A549 (cell line): ENCODE measurements around the gene PTHLH. TPM values are rescaled to one million over a fixed set of nuclear protein-coding genes. Genes with fewer than 3 reads are reported as not detected.

ENCODE experiments used
- ATAC-seq, 2 experiments: fragments of 200-7000 bp in 1 of 2; fragments of >200 bp in 1 of 2; cut with Nextera tagmentation in 1 of 2; cut with Tn5 transposase in 1 of 2; 3 replicates each; pipeline versions ENCODE4 v1.8.0 to v1.9.1; 2018 to 2020; ENCODE audit warnings: mild to moderate bottlenecking in 1 of 2, moderate library complexity in 1 of 2
- CTCF ChIA-PET: fragments of 300-600 bp; sonication (Branson Sonifier 250); formaldehyde crosslinking; extraction: SDS; loops from one replicate; lab custom pipeline; 2021; ENCODE audit warnings: antibody characterized with exemption, inconsistent platforms; lab: Yijun Ruan, JAX
- POLR2A ChIA-PET: fragments of 350-600 bp; formaldehyde crosslinking; extraction: SDS; loops from one replicate; lab custom pipeline; 2021; ENCODE audit warnings: antibody characterized with exemption, inconsistent platforms; lab: Yijun Ruan, JAX
- DNase-seq, 2 experiments: peaks; one replicate each; pipeline versions ENCODE4 v3.0.0 to v3.0.0-alpha.2; 2011 to 2016; ENCODE audit warnings: low read depth in 1 of 2, low spot score in 1 of 2
- FAIRE-seq: peaks from 2 replicates; lab custom pipeline; 2011; peaks lifted over from hg19 to GRCh38; lab: Jason Lieb, UNC
- H3K27ac ChIP-seq, 2 experiments: fragments of >200 bp; sonication (Bioruptor Twin); formaldehyde crosslinking; 3 replicates each; pipeline ENCODE4 v1.5.1; 2016 to 2017
- H3K4me1 ChIP-seq: fragments of >200 bp; sonication (Bioruptor Twin); formaldehyde crosslinking; 3 replicates; pipeline ENCODE4 v1.6.1; 2016
- H3K4me2 ChIP-seq: fragments of >200 bp; sonication (Bioruptor Twin); formaldehyde crosslinking; 3 replicates; pipeline ENCODE4 v1.6.1; 2016
- H3K4me3 ChIP-seq: fragments of >200 bp; sonication (Bioruptor Twin); formaldehyde crosslinking; 3 replicates; pipeline ENCODE4 v1.5.1; 2016
- H3K9me3 ChIP-seq: fragments of >200 bp; sonication (Bioruptor Twin); formaldehyde crosslinking; 3 replicates; pipeline ENCODE4 v1.6.1; 2016
- BHLHE40 ChIP-seq: IDR thresholded peaks from 2 replicates; pipeline ENCODE4 v1.6.1; 2012; ENCODE audit warnings: low read depth, low read length, inconsistent platforms
- CBX2 ChIP-seq: fragments of 200-600 bp; sonication (generic); IDR thresholded peaks from 2 replicates; pipeline ENCODE4 v1.6.1; 2016; ENCODE audit warnings: low read depth, mild to moderate bottlenecking, borderline replicate concordance
- CBX8 ChIP-seq: fragments of 200-600 bp; sonication (generic); IDR thresholded peaks from 2 replicates; pipeline ENCODE4 v1.6.1; 2016
- FOSB ChIP-seq: fragments of 250-450 bp; sonication (Bioruptor Pico); IDR thresholded peaks from 2 replicates; pipeline ENCODE4 v1.5.0; 2020; ENCODE audit warnings: mild to moderate bottlenecking, moderate library complexity
- FOXS1 ChIP-seq: fragments of 250-450 bp; sonication (Bioruptor Pico); IDR thresholded peaks from 2 replicates; pipeline ENCODE4 v1.5.0; 2020; ENCODE audit warnings: mild to moderate bottlenecking, moderate library complexity
- GATA3 ChIP-seq: IDR thresholded peaks from 2 replicates; pipeline ENCODE4 v1.6.1; 2012; ENCODE audit warnings: borderline replicate concordance
- HDAC2 ChIP-seq: fragments of 200-600 bp; sonication (generic); IDR thresholded peaks from 2 replicates; pipeline ENCODE4 v1.6.1; 2016
- HEYL ChIP-seq: fragments of 250-450 bp; sonication (Bioruptor Pico); IDR thresholded peaks from 2 replicates; pipeline ENCODE4 v1.8.0; 2021; ENCODE audit warnings: mild to moderate bottlenecking, moderate library complexity
- HOXB13 ChIP-seq: fragments of 250-450 bp; sonication (Bioruptor Pico); IDR thresholded peaks from 2 replicates; pipeline ENCODE4 v1.5.0; 2020; ENCODE audit warnings: low read depth, mild to moderate bottlenecking, moderate library complexity
- KDM1A ChIP-seq: fragments of 200-600 bp; sonication (generic); IDR thresholded peaks from 2 replicates; pipeline ENCODE4 v1.6.1; 2016; ENCODE audit warnings: low read depth, mild to moderate bottlenecking
- MAZ ChIP-seq: fragments of 150-350 bp; IDR thresholded peaks from 2 replicates; pipeline ENCODE4 v1.6.1; 2014; ENCODE audit warnings: antibody characterized with exemption, low read depth, low read length, borderline replicate concordance
- POLR2A ChIP-seq: IDR thresholded peaks from 2 replicates; pipeline ENCODE4 v1.6.1; 2012; ENCODE audit warnings: mild to moderate bottlenecking, low read length
- RARB ChIP-seq: fragments of 250-450 bp; sonication (Bioruptor Pico); IDR thresholded peaks from 2 replicates; pipeline ENCODE4 v1.8.0; 2021; ENCODE audit warnings: mild to moderate bottlenecking, moderate library complexity
- RCOR1 ChIP-seq: fragments of 150-350 bp; IDR thresholded peaks from 2 replicates; pipeline ENCODE4 v1.6.1; 2014; ENCODE audit warnings: antibody characterized with exemption, low read length, low read depth
- REST ChIP-seq: fragments of 200-600 bp; sonication (generic); IDR thresholded peaks from 2 replicates; pipeline ENCODE4 v1.6.1; 2016; ENCODE audit warnings: antibody characterized with exemption, mild to moderate bottlenecking, moderate library complexity
- RNF2 ChIP-seq: fragments of 200-600 bp; sonication (generic); IDR thresholded peaks from 2 replicates; pipeline ENCODE4 v1.6.1; 2016; ENCODE audit warnings: low read depth, mild to moderate bottlenecking, antibody characterized with exemption, moderate library complexity, borderline replicate concordance
- SMC3 ChIP-seq: fragments of >200 bp; sonication (Bioruptor Twin); formaldehyde crosslinking; IDR thresholded peaks from 3 replicates; pipeline ENCODE4 v1.6.1; 2018; ENCODE audit warnings: inconsistent platforms
- USF2 ChIP-seq: fragments of 450-650 bp; IDR thresholded peaks from 2 replicates; pipeline ENCODE4 v1.6.1; 2014; ENCODE audit warnings: antibody characterized with exemption
- ZC3H11A ChIP-seq: fragments of 450-650 bp; IDR thresholded peaks from 2 replicates; pipeline ENCODE4 v1.6.1; 2014; ENCODE audit warnings: antibody characterized with exemption, mild to moderate bottlenecking
- ZSCAN20 ChIP-seq: fragments of 250-450 bp; sonication (Bioruptor Pico); IDR thresholded peaks from 2 replicates; pipeline ENCODE4 v1.8.0; 2022; ENCODE audit warnings: mild to moderate bottlenecking, moderate library complexity
- WGBS: methylation state at CpG from one replicate; pipeline ENCODE4 v1.1.6; 2017; ENCODE audit errors: missing lambda C conversion rate; 5-methylcytosine and 5-hydroxymethylcytosine counted together
- polyA plus RNA-seq, 4 experiments: library from polyadenylated mRNA; depleted of rRNA in 3 of 4; stranded (reverse); fragments of >200 nt; fragmentation: RNase III in 1 of 4; extraction: RNeasy Plus Mini Kit Qiagen cat#74134 plus additional on column Dnase treatment in 1 of 4; gene quantifications; 2 replicates in 3 of 4; 3 replicates in 1 of 4; pipeline ENCODE4 v1.2.3, GENCODE V29; 2011 to 2017
- TF ChIP-seq, protein P1 (sequence below): fragments of 250-450 bp; sonication (Bioruptor Pico); IDR thresholded peaks from 2 replicates; pipeline ENCODE4 v1.5.0; 2021; ENCODE audit warnings: mild to moderate bottlenecking, moderate library complexity, borderline replicate concordance
- TF ChIP-seq, protein P2 (sequence below): IDR thresholded peaks from 2 replicates; pipeline ENCODE4 v1.6.1; 2012

Gene PTHLH
- polyA plus RNA-seq, 2 of the 4 experiments (the other 2 are of a cell fraction), result 10.9 to 27.9 TPM

DNA sequence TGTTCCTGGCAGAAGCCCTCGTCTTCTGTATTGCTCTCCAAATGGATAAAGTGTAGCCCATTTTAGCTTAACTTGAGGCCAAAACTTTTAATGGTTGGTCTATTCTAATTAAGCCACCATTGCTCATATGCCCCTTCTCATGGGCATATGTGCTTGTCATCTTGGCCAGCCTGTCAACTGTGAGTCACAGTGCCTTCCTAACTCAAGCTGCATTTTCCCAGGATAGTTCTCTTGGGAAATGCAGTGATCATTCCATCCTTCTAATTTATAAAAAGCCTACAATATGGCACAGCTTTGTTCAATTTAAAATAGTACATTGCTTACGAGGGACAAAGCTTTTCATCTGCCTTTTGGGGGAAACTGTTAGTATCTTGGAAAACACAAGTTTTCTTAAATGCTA lies 6.6 kb downstream of the PTHLH start:
- H3K27ac ChIP-seq, result peak overlapping the region; percentile 49 to 66; a peak in 5 of 6 replicates
- no peaks in the 10 kb centered on the region for H3K9me3 ChIP-seq
- no peak overlapping the region; the same call in 2 of the 3 replicates for H3K4me3 ChIP-seq
- peaks cover 56% of the 10 kb centered on the region for H3K4me1 ChIP-seq
- ChIA-PET CTCF (interaction anchor here (0.9 to 1.8 kb wide), 2 partner anchors 22 to 26 kb away, joined by 3 to 5 read pairs; no protein-coding TSS in a partner anchor), POLR2A (interaction anchor here (1.4 kb wide), 1 partner anchor 225 kb away, joined by 7 read pairs; the partner anchor contains the start of gene CCDC91)
- peak overlapping the region; percentile 94 for H3K4me2 ChIP-seq
- ATAC-seq, result no peak
- TF ChIP-seq RNF2, result no peak
- no peak for TF ChIP-seq FOXS1 (CRISPR knock-in tag)
- TF ChIP-seq CBX2, result no peak
- TF ChIP-seq ZSCAN20 (CRISPR knock-in tag), result no peak
- no peak for TF ChIP-seq RARB (CRISPR knock-in tag)
- TF ChIP-seq SMC3, result no peak
- no peak for TF ChIP-seq HDAC2
- no peak for TF ChIP-seq REST
- no peak for TF ChIP-seq MAZ
- no peak for TF ChIP-seq KDM1A
- no peak for TF ChIP-seq HEYL (CRISPR knock-in tag)
- WGBS, result 73% methylated on average over 2 of the region's 2 CpGs
- peak; percentile 13 for FAIRE-seq
- DNase-seq, result no peak

GRCh38 chr12:27965411-27965810 lies 7.1 kb downstream of the PTHLH start:
- TF ChIP-seq FOSB (no peak), ZC3H11A (no peak), BHLHE40 (no peak)
- TF ChIP-seq, protein P1, sequence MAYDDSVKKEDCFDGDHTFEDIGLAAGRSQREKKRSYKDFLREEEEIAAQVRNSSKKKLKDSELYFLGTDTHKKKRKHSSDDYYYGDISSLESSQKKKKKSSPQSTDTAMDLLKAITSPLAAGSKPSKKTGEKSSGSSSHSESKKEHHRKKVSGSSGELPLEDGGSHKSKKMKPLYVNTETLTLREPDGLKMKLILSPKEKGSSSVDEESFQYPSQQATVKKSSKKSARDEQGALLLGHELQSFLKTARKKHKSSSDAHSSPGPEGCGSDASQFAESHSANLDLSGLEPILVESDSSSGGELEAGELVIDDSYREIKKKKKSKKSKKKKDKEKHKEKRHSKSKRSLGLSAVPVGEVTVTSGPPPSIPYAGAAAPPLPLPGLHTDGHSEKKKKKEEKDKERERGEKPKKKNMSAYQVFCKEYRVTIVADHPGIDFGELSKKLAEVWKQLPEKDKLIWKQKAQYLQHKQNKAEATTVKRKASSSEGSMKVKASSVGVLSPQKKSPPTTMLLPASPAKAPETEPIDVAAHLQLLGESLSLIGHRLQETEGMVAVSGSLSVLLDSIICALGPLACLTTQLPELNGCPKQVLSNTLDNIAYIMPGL (CRISPR knock-in tag), result no peak
- DNase-seq (no peak), ATAC-seq (no peak), FAIRE-seq (peak; percentile 54)
- no peaks in the 10 kb centered on the region for H3K9me3 ChIP-seq
- peaks cover 51% of the 10 kb centered on the region for H3K4me1 ChIP-seq
- POLR2A ChIA-PET, result no interaction called here
- CTCF ChIA-PET, result interaction anchor here (0.9 to 1.8 kb wide), 2 partner anchors 21 to 25 kb away, joined by 3 to 5 read pairs; no protein-coding TSS in a partner anchor
- H3K4me3 ChIP-seq, result no peak overlapping the region
- peak overlapping the region in 1 of 2 experiments; percentile 42; a peak in 4 of 6 replicates for H3K27ac ChIP-seq
- peak overlapping the region; percentile 94; the same call in 2 of the 3 replicates for H3K4me2 ChIP-seq
- 0% methylated on average over 1 of the region's 1 CpG for WGBS

DNA sequence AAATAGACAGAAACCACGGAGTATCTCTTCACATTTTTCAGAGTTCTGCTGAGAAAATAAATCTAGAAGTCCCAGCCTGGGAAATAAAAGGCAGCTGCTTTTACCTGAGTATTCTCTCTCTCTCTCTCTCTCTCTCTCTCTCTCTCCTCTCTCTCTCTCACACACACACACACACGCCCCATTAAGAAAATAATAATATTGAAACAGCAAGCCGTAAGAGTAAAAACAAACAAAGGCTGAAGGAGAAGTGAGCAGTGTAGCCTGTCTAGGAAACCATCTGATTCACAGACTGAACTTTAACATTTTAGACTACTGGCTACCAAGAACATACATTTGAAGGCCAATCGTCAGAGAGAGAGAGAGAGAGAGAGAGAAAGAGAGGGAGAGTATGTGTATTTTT lies 8.4 kb downstream of the PTHLH start:
- CTCF ChIA-PET, result interaction anchor here (1.0 to 1.4 kb wide), 4 partner anchors 17 to 207 kb away, joined by 3 to 4 read pairs (median 4); no protein-coding TSS in a partner anchor
- POLR2A ChIA-PET, result interaction anchor here (1.0 kb wide), 2 partner anchors 9 to 226 kb away, joined by 3 to 4 read pairs; partner anchors contain the start of genes CCDC91 and PTHLH
- ATAC-seq (no peak), DNase-seq (peak in 1 of 2 experiments; percentile 58), FAIRE-seq (no peak)
- TF ChIP-seq USF2 (no peak), MAZ (no peak), CBX8 (no peak), POLR2A (no peak), RCOR1 (no peak), HOXB13 (CRISPR knock-in tag) (no peak), FOXS1 (CRISPR knock-in tag) (no peak; the same call in 1 of the 2 replicates), BHLHE40 (no peak), RNF2 (no peak), GATA3 (no peak), HDAC2 (no peak)
- TF ChIP-seq, protein P2, sequence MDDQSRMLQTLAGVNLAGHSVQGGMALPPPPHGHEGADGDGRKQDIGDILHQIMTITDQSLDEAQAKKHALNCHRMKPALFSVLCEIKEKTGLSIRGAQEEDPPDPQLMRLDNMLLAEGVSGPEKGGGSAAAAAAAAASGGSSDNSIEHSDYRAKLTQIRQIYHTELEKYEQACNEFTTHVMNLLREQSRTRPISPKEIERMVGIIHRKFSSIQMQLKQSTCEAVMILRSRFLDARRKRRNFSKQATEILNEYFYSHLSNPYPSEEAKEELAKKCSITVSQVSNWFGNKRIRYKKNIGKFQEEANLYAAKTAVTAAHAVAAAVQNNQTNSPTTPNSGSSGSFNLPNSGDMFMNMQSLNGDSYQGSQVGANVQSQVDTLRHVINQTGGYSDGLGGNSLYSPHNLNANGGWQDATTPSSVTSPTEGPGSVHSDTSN, result no peak
- Histone ChIP-seq H3K4me3 (no peak overlapping the region), H3K9me3 (no peaks in the 10 kb centered on the region), H3K4me1 (peaks cover 51% of the 10 kb centered on the region), H3K27ac (peak overlapping the region in 1 of 2 experiments; percentile 3; a peak in 1 of 6 replicates), H3K4me2 (peak overlapping the region; percentile 39)
- WGBS, result 21% methylated on average over 4 of the region's 4 CpGs
